ENCODE measurements around the gene COL4A6.

DNA sequence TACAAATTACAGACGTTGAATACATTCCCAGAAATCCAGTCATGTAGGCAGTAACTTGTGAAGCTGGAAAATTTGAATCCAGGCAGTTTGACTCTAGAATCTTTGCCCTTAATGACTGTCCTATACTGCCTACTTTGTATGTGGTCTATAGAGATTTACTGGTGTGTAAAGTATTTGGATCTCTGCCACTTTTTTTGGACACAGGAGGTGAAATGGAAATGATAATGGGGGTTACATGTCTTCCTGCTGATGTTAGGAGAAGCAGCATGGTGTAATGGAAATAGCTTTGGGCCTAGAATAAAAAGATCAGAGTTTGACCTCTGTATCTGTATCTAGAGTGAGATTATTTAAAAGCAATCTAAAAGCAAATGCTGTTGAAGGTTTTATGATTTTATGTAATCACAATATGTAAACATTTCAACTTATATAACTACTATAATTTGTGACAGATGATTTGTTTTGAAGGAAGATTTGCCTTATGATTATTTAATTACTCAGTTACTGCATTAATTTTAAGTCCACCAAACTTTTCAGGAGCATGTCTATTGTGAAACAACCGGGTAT is 4.8 kb upstream of the COL4A6 start:
- TF ChIP-seq, protein P1, sequence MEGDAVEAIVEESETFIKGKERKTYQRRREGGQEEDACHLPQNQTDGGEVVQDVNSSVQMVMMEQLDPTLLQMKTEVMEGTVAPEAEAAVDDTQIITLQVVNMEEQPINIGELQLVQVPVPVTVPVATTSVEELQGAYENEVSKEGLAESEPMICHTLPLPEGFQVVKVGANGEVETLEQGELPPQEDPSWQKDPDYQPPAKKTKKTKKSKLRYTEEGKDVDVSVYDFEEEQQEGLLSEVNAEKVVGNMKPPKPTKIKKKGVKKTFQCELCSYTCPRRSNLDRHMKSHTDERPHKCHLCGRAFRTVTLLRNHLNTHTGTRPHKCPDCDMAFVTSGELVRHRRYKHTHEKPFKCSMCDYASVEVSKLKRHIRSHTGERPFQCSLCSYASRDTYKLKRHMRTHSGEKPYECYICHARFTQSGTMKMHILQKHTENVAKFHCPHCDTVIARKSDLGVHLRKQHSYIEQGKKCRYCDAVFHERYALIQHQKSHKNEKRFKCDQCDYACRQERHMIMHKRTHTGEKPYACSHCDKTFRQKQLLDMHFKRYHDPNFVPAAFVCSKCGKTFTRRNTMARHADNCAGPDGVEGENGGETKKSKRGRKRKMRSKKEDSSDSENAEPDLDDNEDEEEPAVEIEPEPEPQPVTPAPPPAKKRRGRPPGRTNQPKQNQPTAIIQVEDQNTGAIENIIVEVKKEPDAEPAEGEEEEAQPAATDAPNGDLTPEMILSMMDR (IDR thresholded peaks at IDR 0.05; ENCODE audit: low read depth, low read length, poor library complexity, severe bottlenecking) = no peak
- no peak for TF ChIP-seq EZH2phosphoT487 (IDR thresholded peaks at IDR 0.05; ENCODE audit: borderline replicate concordance, low read length)

All from DOHH2 (cell line).